ENCODE measurements around the gene BORCS6. TPM values are rescaled to one million over a fixed set of nuclear protein-coding genes. Genes with fewer than 3 reads are reported as not detected.

BORCS6 gene
- total RNA-seq, 4 donors from 2014 or later = 8.8 to 16.5 (median 13.4) TPM

GRCh38 chr17:8234361-8235270 is 44.6 kb upstream of the BORCS6 start:
- Histone ChIP-seq H3K27ac (no peak overlapping the region), H3K36me3 (peaks cover 22 to 100% (median 69%) of the 10 kb centered on the region in 3 donors), H3K27me3 (no peaks in the 10 kb centered on the region), H3K4me3 (no peak overlapping the region), H3K9me3 (no peaks in the 10 kb centered on the region), H3K4me1 (no peaks in the 10 kb centered on the region)
- no peak for DNase-seq
- intact Hi-C loops (cut with DNase I) = loop anchor here (10.0 kb wide), 1 partner anchor 50 kb away; the partner anchor contains the start of gene RANGRF
- TF ChIP-seq CTCF (IDR thresholded peaks at IDR 0.05) (no peak), POLR2A (IDR thresholded peaks at IDR 0.05) (no peak)
- WGBS, 2 donors = 94 to 97% methylated on average over 9 to 10 of the region's 21 CpGs

GRCh38 chr17:8231701-8232100 is 41.7 kb upstream of the BORCS6 start:
- 81 to 87% methylated on average over 4 to 7 of the region's 10 CpGs for WGBS, 2 donors
- Histone ChIP-seq H3K27ac (no peak overlapping the region), H3K4me1 (peaks cover 0 to 10% (median 0%) of the 10 kb centered on the region in 3 donors), H3K9me3 (no peaks in the 10 kb centered on the region), H3K4me3 (no peak overlapping the region), H3K36me3 (peaks cover 15 to 97% (median 70%) of the 10 kb centered on the region in 3 donors), H3K27me3 (no peaks in the 10 kb centered on the region)
- intact Hi-C loops (cut with DNase I) = loop anchor here (10.0 kb wide), 1 partner anchor 53 kb away; the partner anchor contains the start of gene RANGRF
- TF ChIP-seq POLR2A (IDR thresholded peaks at IDR 0.05) = no peak
- TF ChIP-seq CTCF (IDR thresholded peaks at IDR 0.05) = no peak
- no peak for DNase-seq

- no peak for DNase-seq
- 87 to 96% methylated on average over 3 to 4 of the region's 4 CpGs for WGBS, 2 donors
- Histone ChIP-seq H3K4me1 (peaks cover 5 to 49% (median 13%) of the 10 kb centered on the region in 3 donors), H3K36me3 (peaks cover 5 to 52% (median 42%) of the 10 kb centered on the region in 3 donors), H3K27me3 (no peaks in the 10 kb centered on the region), H3K27ac (peak overlapping the region; percentile 53 to 77 (median 75)), H3K4me3 (peak overlapping the region in 3 of 4 donors; percentile 10 to 47 (median 34)), H3K9me3 (no peaks in the 10 kb centered on the region)
- no peak for TF ChIP-seq CTCF (IDR thresholded peaks at IDR 0.05)
- no peak for TF ChIP-seq POLR2A (IDR thresholded peaks at IDR 0.05)
- intact Hi-C loops (cut with DNase I) = no loop called here
Measured at GRCh38 chr17:8227238-8227581, 37.2 kb upstream of the BORCS6 start.

GRCh38 chr17:8226536-8227237 is 36.7 kb upstream of the BORCS6 start:
- Histone ChIP-seq H3K27me3 (no peaks in the 10 kb centered on the region), H3K4me3 (peak overlapping the region; percentile 10 to 47 (median 30)), H3K27ac (peak overlapping the region; percentile 53 to 77 (median 75)), H3K9me3 (no peaks in the 10 kb centered on the region), H3K36me3 (peaks cover under 1 to 47% (median 37%) of the 10 kb centered on the region in 3 donors), H3K4me1 (peaks cover 5 to 51% (median 13%) of the 10 kb centered on the region in 3 donors)
- TF ChIP-seq POLR2A (IDR thresholded peaks at IDR 0.05) = no peak
- TF ChIP-seq CTCF (IDR thresholded peaks at IDR 0.05) = no peak
- WGBS, 2 donors = 22 to 43% methylated on average over 24 to 32 of the region's 32 CpGs
- intact Hi-C loops (cut with DNase I) = no loop called here
- no peak for DNase-seq

Data from esophagus squamous epithelium (tissue), 5 donors.